Esophagus muscularis mucosa (tissue), 4 donors: Measurements from ENCODE around the gene SIPA1L3. TPM values are rescaled to one million over a fixed set of nuclear protein-coding genes. Genes with fewer than 3 reads are reported as not detected.

Experiments
- DNase-seq: peaks from one replicate; pipeline ENCODE4 v3.0.0-alpha.2; 2017; ENCODE audit errors: extremely low spot score
- H3K27ac ChIP-seq, 4 donors: fragments of 200-600 bp; sonication (generic); replicated peaks in 1 of 4; 1 replicate in 3 of 4; 2 replicates in 1 of 4; pipeline ENCODE4 v1.5.1; 2016 to 2019; ENCODE audit warnings: mild to moderate bottlenecking in 1 of 4
- H3K27me3 ChIP-seq, 4 donors: fragments of 200-600 bp; sonication (generic); one replicate each; pipeline versions ENCODE4 v1.5.1 to v1.6.0; 2016 to 2019
- H3K36me3 ChIP-seq, 4 donors: fragments of 200-600 bp; sonication (generic); one replicate each; pipeline ENCODE4 v1.5.1; 2016 to 2019
- H3K4me1 ChIP-seq, 4 donors: fragments of 200-600 bp; sonication (generic); one replicate each; pipeline ENCODE4 v1.5.1; 2016 to 2019
- H3K4me3 ChIP-seq, 4 donors: fragments of 200-600 bp; sonication (generic); 1 replicate in 2 of 4; 2 replicates in 2 of 4; pipeline ENCODE4 v1.5.1; 2016 to 2019; ENCODE audit warnings: mild to moderate bottlenecking in 4 of 4, moderate library complexity in 1 of 4
- H3K9me3 ChIP-seq, 4 donors: fragments of 200-600 bp; sonication (generic); 1 replicate in 3 of 4; 2 replicates in 1 of 4; pipeline ENCODE4 v1.5.1; 2016 to 2019
- CTCF ChIP-seq, 3 experiments: fragments of 200-600 bp in 2 of 3; fragments of 450-650 bp in 1 of 3; sonication (generic) in 2 of 3; IDR thresholded peaks; one replicate each; pipeline ENCODE4 v1.5.1; 2017 to 2019; ENCODE audit warnings: antibody characterized with exemption in 3 of 3, mild to moderate bottlenecking in 2 of 3, moderate library complexity in 1 of 3
- EP300 ChIP-seq: sonication (generic); formaldehyde crosslinking; IDR thresholded peaks from one replicate; pipeline ENCODE4 v1.6.1; 2017; ENCODE audit warnings: antibody characterized with exemption
- POLR2A ChIP-seq: fragments of 450-650 bp; IDR thresholded peaks from one replicate; pipeline ENCODE4 v1.6.1; 2017; ENCODE audit warnings: antibody characterized with exemption, moderate library complexity, mild to moderate bottlenecking, low read depth
- POLR2AphosphoS5 ChIP-seq, 2 donors: sonication (generic); formaldehyde crosslinking; IDR thresholded peaks; one replicate each; pipeline ENCODE4 v1.6.1; 2017; ENCODE audit warnings: antibody characterized with exemption in 2 of 2
- WGBS: methylation state at CpG from one replicate; pipeline ENCODE4 v1.1.5; 2018; 5-methylcytosine and 5-hydroxymethylcytosine counted together
- intact Hi-C: fragments of 100-400 bp; cut with DNase I; formaldehyde crosslinking; loops from one replicate; pipeline ENCODE4 v1.15.1; 2023
- total RNA-seq, 4 donors: library from RNA; depleted of rRNA; stranded (reverse); fragments of >200 nt; gene quantifications; one replicate each; pipeline versions ENCODE4 v1.1.0 to v1.2.1, GENCODE V29; 2016

The SIPA1L3 gene
- total RNA-seq, 4 donors from 2014 or later = 10.4 to 17.9 (median 13.2) TPM

GRCh38 chr19:38081547-38082255 lies 174.7 kb downstream of the SIPA1L3 start:
- Histone ChIP-seq H3K9me3 (peaks cover 0 to 6% (median 0%) of the 10 kb centered on the region in 4 donors), H3K4me3 (no peak overlapping the region)
- 98% methylated on average over 16 of the region's 51 CpGs for WGBS

DNA sequence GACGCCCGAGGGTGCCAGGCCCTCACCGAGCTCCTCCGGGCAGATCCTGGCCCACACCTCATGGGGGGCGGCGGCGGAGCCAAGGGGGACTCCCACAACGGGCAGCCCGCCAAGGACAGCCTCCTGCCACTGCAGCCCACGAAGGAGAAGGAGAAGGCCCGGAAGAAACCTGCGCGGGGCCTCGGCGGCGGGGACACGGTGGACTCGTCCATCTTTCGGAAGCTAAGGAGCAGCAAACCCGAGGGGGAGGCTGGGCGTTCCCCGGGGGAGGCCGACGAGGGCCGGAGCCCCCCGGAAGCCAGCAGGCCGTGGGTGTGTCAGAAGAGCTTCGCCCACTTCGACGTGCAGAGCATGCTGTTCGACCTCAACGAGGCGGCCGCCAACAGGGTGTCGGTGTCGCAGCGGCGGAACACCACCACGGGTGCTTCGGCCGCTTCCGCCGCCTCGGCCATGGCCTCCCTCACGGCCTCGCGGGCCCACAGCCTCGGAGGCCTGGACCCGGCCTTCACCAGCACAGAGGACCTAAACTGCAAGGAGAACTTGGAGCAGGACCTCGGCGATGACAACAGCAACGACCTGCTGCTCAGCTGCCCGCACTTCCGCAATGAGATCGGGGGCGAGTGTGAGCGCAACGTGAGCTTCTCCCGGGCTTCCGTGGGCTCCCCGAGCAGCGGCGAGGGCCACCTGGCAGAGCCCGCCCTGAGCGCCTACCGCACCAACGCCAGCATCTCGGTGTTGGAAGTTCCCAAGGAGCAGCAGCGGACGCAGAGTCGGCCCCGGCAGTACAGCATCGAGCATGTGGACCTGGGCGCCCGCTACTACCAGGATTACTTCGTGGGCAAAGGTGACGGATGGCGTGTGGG lies 175.5 kb downstream of the SIPA1L3 start:
- H3K27ac ChIP-seq = no peak overlapping the region
- H3K4me3 ChIP-seq = no peak overlapping the region
- WGBS = 97% methylated on average over 70 of the region's 78 CpGs
- no peaks in the 10 kb centered on the region for H3K9me3 ChIP-seq
- intact Hi-C loops = no loop called here
- TF ChIP-seq POLR2AphosphoS5 (IDR thresholded peaks at IDR 0.05) (no peak), POLR2A (no peak)
- DNase-seq = no peak
- no peaks in the 10 kb centered on the region for H3K27me3 ChIP-seq
- H3K36me3 ChIP-seq = peaks cover 10 to 29% (median 24%) of the 10 kb centered on the region in 4 donors
- peaks cover 0 to 4% (median 0%) of the 10 kb centered on the region in 4 donors for H3K4me1 ChIP-seq

More at GRCh38 chr19:38081547-38082255, 174.7 kb downstream of the SIPA1L3 start:
- Histone ChIP-seq H3K4me1 (peaks cover 0 to 4% (median 0%) of the 10 kb centered on the region in 4 donors), H3K27me3 (no peaks in the 10 kb centered on the region), H3K27ac (no peak overlapping the region), H3K36me3 (peaks cover 10 to 27% (median 23%) of the 10 kb centered on the region in 4 donors)
- DNase-seq = no peak
- no peak for TF ChIP-seq EP300
- no peak for TF ChIP-seq POLR2A
- no peak for TF ChIP-seq CTCF (IDR thresholded peaks at IDR 0.05)
- intact Hi-C loops = no loop called here

GRCh38 chr19:38084196-38084595 lies 177.2 kb downstream of the SIPA1L3 start:
- intact Hi-C loops = no loop called here
- Histone ChIP-seq H3K27ac (no peak overlapping the region), H3K27me3 (no peaks in the 10 kb centered on the region), H3K4me1 (peaks cover 0 to 4% (median 0%) of the 10 kb centered on the region in 4 donors), H3K36me3 (peaks cover 15 to 40% (median 30%) of the 10 kb centered on the region in 4 donors), H3K4me3 (no peak overlapping the region), H3K9me3 (no peaks in the 10 kb centered on the region)
- DNase-seq = no peak
- WGBS = 94% methylated on average over 7 of the region's 7 CpGs
- no peak for TF ChIP-seq EP300
- no peak for TF ChIP-seq POLR2AphosphoS5 (IDR thresholded peaks at IDR 0.05)
- TF ChIP-seq CTCF (IDR thresholded peaks at IDR 0.05) = no peak
- TF ChIP-seq POLR2A = no peak

GRCh38 chr19:38089440-38089839 lies 182.4 kb downstream of the SIPA1L3 start:
- intact Hi-C loops = no loop called here
- Histone ChIP-seq H3K4me3 (no peak overlapping the region), H3K27me3 (no peaks in the 10 kb centered on the region), H3K9me3 (no peaks in the 10 kb centered on the region), H3K4me1 (no peaks in the 10 kb centered on the region), H3K27ac (no peak overlapping the region), H3K36me3 (peaks cover 6 to 30% (median 20%) of the 10 kb centered on the region in 4 donors)
- DNase-seq = no peak
- TF ChIP-seq EP300 (no peak), POLR2A (no peak), POLR2AphosphoS5 (IDR thresholded peaks at IDR 0.05) (no peak), CTCF (IDR thresholded peaks at IDR 0.05) (no peak)
- 88% methylated on average over 1 of the region's 1 CpG for WGBS

DNA sequence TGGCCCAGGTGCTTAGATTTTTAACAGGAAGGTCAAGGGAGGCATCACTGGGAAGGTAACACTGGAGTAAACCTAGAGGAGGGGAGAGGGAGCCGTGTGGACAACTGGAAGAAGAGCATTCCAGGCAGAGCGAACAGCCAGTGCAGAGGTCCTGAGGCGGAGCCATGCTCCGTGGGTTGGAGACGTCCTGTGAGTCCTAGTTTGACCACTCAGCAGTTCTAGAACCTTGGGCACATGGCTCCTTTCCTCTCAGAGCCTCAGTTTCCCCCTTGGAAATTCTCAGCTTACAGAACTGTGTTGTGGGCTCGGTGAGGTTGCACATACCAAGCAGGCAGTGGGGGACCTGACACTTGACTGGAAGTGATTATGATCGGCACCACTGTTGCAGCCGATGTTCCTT lies 186.1 kb downstream of the SIPA1L3 start:
- no peak for TF ChIP-seq POLR2AphosphoS5 (IDR thresholded peaks at IDR 0.05)
- no peak for TF ChIP-seq POLR2A
- TF ChIP-seq CTCF (IDR thresholded peaks at IDR 0.05) = no peak
- TF ChIP-seq EP300 = no peak
- Histone ChIP-seq H3K4me1 (no peaks in the 10 kb centered on the region), H3K27me3 (no peaks in the 10 kb centered on the region), H3K9me3 (no peaks in the 10 kb centered on the region), H3K27ac (no peak overlapping the region), H3K4me3 (no peak overlapping the region), H3K36me3 (peaks cover 6 to 30% (median 20%) of the 10 kb centered on the region in 4 donors)
- 76% methylated on average over 8 of the region's 8 CpGs for WGBS
- intact Hi-C loops = no loop called here
- no peak for DNase-seq
